ENCODE results near the gene KLK10. TPM values are rescaled to one million over a fixed set of nuclear protein-coding genes. Genes with fewer than 3 reads are reported as not detected.

The KLK10 gene
- total RNA-seq, 4 donors from 2014 or later, result 1.6 TPM; not detected in 3

- ATAC-seq (no peak), DNase-seq (no peak)
- Histone ChIP-seq H3K36me3 (no peaks in the 10 kb centered on the region), H3K27me3 (no peaks in the 10 kb centered on the region), H3K4me3 (no peak overlapping the region), H3K27ac (no peak overlapping the region), H3K4me1 (no peaks in the 10 kb centered on the region), H3K9me3 (no peaks in the 10 kb centered on the region)
- intact Hi-C loops (cut with DNase I; ENCODE audit: low total_unique reads) (no loop called here), in situ Hi-C loops (cut with MboI; ENCODE audit: low sequenced_read_pairs in 4 of 4) (no loop called here)
- TF ChIP-seq, protein P1, sequence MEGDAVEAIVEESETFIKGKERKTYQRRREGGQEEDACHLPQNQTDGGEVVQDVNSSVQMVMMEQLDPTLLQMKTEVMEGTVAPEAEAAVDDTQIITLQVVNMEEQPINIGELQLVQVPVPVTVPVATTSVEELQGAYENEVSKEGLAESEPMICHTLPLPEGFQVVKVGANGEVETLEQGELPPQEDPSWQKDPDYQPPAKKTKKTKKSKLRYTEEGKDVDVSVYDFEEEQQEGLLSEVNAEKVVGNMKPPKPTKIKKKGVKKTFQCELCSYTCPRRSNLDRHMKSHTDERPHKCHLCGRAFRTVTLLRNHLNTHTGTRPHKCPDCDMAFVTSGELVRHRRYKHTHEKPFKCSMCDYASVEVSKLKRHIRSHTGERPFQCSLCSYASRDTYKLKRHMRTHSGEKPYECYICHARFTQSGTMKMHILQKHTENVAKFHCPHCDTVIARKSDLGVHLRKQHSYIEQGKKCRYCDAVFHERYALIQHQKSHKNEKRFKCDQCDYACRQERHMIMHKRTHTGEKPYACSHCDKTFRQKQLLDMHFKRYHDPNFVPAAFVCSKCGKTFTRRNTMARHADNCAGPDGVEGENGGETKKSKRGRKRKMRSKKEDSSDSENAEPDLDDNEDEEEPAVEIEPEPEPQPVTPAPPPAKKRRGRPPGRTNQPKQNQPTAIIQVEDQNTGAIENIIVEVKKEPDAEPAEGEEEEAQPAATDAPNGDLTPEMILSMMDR (IDR thresholded peaks at IDR 0.05 in 4 of 5, conservative IDR thresholded peaks at IDR 0.05 in 1 of 5), result no peak
Observed at GRCh38 chr19:51047031-51047335, 27.5 kb upstream of the KLK10 start.

- no peak overlapping the region for H3K4me3 ChIP-seq
- no peaks in the 10 kb centered on the region for H3K36me3 ChIP-seq
- H3K9me3 ChIP-seq, result no peaks in the 10 kb centered on the region
- TF ChIP-seq, protein P1 (IDR thresholded peaks at IDR 0.05 in 4 of 5, conservative IDR thresholded peaks at IDR 0.05 in 1 of 5), result no peak
- TF ChIP-seq POLR2A (IDR thresholded peaks at IDR 0.05), result no peak
- in situ Hi-C loops (cut with MboI; ENCODE audit: low sequenced_read_pairs in 4 of 4), result no loop called here
- no peaks in the 10 kb centered on the region for H3K27me3 ChIP-seq
- H3K27ac ChIP-seq, result no peak overlapping the region
- H3K4me1 ChIP-seq, result no peaks in the 10 kb centered on the region
- intact Hi-C loops (cut with DNase I; ENCODE audit: low total_unique reads), result no loop called here
- no peak for DNase-seq
- no peak for ATAC-seq
Observed at GRCh38 chr19:51044327-51044726, 24.8 kb upstream of the KLK10 start.

GRCh38 chr19:51043497-51043896, 24.0 kb upstream of the KLK10 start:
- Histone ChIP-seq H3K27me3 (no peaks in the 10 kb centered on the region), H3K9me3 (no peaks in the 10 kb centered on the region), H3K36me3 (no peaks in the 10 kb centered on the region), H3K4me1 (no peaks in the 10 kb centered on the region), H3K4me3 (no peak overlapping the region), H3K27ac (no peak overlapping the region)
- ATAC-seq (no peak), DNase-seq (no peak)
- TF ChIP-seq POLR2A (IDR thresholded peaks at IDR 0.05), result no peak
- TF ChIP-seq, protein P1 (IDR thresholded peaks at IDR 0.05 in 4 of 5, conservative IDR thresholded peaks at IDR 0.05 in 1 of 5), result no peak
- intact Hi-C loops (cut with DNase I; ENCODE audit: low total_unique reads) (no loop called here), in situ Hi-C loops (cut with MboI; ENCODE audit: low sequenced_read_pairs in 4 of 4) (no loop called here)

DNA sequence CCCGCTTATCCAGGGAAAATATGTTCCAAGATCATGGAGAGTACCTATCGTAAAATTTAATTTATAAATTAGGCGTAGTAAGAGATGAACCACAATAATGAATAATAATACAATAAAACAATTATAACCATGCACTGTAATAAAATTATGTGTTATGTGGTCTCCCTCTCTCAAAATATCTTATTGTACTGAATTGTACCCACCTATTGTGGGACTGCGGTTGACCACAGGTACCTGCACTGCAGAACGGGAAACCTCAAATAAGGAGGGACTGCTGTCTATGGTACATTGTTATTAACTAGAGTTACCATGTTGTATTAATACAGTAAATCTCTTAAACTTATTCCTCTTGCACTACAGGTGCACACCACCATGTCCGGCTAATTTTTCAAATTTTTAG, 20.6 kb upstream of the KLK10 start:
- no peaks in the 10 kb centered on the region for H3K9me3 ChIP-seq
- H3K4me3 ChIP-seq, result no peak overlapping the region
- DNase-seq (no peak), ATAC-seq (no peak)
- no peaks in the 10 kb centered on the region for H3K4me1 ChIP-seq
- no peak overlapping the region for H3K27ac ChIP-seq
- TF ChIP-seq, protein P1 (IDR thresholded peaks at IDR 0.05 in 4 of 5, conservative IDR thresholded peaks at IDR 0.05 in 1 of 5), result no peak
- no peak for TF ChIP-seq POLR2A (IDR thresholded peaks at IDR 0.05)
- H3K27me3 ChIP-seq, result no peaks in the 10 kb centered on the region
- intact Hi-C loops (cut with DNase I; ENCODE audit: low total_unique reads), result no loop called here
- H3K36me3 ChIP-seq, result no peaks in the 10 kb centered on the region
- in situ Hi-C loops (cut with MboI; ENCODE audit: low sequenced_read_pairs in 4 of 4), result no loop called here

DNA sequence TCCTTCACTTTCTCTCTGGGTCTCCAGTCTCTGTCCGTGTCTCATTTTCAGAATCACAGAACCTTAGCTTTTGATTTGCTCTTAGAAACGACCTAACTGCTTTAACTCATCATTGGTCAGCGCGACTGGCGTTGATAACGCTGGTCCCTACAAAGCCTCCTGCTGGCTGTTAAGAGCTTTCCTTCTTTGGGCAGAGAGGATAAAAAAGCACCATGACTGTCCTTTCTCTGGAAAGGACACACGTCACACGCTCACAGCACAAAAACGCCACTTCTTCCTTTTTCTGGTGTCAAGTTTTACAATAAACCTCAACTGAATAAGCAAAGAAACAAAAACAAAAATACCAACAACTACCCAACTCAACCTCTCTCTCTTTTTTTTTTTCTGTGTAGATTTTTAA, 17.0 kb upstream of the KLK10 start:
- no peaks in the 10 kb centered on the region for H3K4me1 ChIP-seq
- in situ Hi-C loops (cut with MboI; ENCODE audit: low sequenced_read_pairs in 4 of 4) (no loop called here), intact Hi-C loops (cut with DNase I; ENCODE audit: low total_unique reads) (no loop called here)
- H3K4me3 ChIP-seq, result no peak overlapping the region
- no peak overlapping the region for H3K27ac ChIP-seq
- DNase-seq, result no peak
- no peak for ATAC-seq
- no peaks in the 10 kb centered on the region for H3K27me3 ChIP-seq
- no peaks in the 10 kb centered on the region for H3K36me3 ChIP-seq
- H3K9me3 ChIP-seq, result no peaks in the 10 kb centered on the region
- TF ChIP-seq POLR2A (IDR thresholded peaks at IDR 0.05), result no peak
- TF ChIP-seq, protein P1 (IDR thresholded peaks at IDR 0.05 in 4 of 5, conservative IDR thresholded peaks at IDR 0.05 in 1 of 5), result no peak
